Fibroblast of gingiva (primary cell): Measurements from ENCODE around the gene OST4.

Experiments used
- DNase-seq: peaks from one replicate; pipeline ENCODE4 v3.0.0-alpha.2; 2011; ENCODE audit warnings: low read depth

OST4 gene

DNA sequence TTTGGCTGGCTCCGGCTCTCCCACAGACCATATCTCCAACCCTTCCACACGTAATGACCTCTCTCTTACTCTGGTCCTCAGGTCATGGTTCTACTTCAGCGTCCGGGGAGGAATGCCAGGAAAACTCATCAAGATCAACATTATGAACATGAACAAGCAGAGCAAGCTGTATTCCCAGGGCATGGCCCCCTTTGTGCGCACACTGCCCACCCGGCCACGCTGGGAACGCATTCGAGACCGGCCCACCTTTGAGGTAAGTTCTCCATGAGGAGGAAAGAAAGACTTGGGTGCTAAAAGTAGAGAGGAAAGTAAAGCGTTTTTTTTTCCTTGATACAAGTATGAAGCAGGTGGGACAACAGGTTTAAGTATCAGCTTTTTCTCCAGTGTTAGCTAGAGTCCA is 18.1 kb downstream of the OST4 start:
- no peak for DNase-seq

DNA sequence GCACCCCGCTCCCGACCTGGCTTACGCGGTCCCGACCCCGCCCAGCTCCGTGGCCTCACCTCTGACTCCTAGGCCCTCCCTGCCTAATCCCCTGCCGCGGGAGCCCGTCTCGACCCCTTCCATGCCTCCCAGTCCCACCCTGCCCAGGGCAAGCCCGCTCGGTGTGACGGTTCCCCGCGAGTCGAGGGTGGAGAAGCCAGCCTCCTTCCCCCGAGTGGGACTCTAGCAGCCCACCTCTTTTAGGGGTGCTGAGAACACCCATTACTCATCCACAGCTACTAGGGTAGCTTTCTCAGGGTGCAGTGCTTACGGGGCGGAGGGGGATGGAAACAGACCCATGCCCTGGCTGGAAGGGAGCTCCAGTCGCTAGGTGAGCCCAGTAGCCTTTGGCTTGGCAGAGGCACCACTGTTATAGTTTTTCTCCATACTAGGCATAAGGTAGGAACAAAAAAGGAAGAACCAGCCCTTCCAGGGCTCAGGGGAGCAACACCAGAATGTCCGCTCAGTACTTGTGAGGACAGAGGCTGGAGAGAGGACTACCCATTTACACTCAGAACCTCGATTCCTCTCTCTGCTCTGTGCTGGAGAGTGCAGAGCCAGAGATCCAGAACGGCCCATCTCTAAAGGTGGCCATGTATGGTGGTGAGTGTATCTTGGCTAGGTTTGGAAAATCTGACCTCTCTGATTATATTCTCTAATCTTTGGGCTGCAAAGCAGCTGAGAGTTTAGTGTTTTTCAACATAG is 19.4 kb downstream of the OST4 start:
- DNase-seq, result no peak

DNA sequence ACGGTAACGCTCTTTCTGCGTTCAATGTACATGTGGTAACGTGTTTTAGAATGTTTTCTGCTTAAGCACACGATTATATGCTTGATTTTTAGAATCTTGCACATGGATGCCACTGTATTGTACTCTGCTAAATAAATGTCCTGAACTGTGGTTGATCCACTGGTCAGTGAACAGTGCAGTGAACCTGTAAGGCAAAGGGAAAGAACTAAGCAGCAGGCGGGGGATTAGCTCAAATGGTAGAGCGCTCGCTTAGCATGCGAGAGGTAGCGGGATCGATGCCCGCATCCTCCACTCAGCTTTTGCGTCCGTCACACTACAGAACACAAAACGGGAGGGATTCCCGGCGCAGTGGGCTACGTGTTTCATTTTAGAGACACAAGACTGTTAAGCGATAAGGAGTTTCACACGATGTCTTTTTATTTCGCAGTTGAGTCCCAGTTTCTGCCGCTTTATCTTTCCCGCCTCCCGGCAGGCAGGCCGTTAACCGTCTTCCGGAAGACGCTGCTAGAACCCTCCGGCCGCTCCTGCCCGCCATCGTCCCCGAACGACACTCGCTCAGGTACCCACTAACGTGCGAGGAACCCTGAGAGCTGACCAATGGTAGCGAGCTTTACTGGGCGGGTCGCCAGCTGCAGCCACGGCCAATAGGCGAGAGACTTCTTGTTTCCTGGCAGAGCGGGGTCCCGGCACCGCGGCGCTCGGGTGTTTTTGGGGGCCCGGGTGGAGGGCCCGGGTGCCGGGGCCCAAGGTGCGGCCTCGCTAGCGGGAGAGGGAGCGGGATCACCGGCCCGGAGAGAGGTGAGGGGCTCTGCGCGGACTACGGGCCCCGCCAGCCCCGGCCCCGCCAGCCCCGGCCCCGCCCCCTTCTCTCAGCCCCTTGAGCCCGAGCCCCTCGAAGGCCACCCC is 20.2 kb downstream of the OST4 start, which contains the start of gene AGBL5:
Gene AGBL5, plus strand, starts transcription at position 673 of the 906 bp plus-strand sequence. CDS start 1,291 bp downstream, outside the sequence.
- peak; percentile 89 for DNase-seq

DNA sequence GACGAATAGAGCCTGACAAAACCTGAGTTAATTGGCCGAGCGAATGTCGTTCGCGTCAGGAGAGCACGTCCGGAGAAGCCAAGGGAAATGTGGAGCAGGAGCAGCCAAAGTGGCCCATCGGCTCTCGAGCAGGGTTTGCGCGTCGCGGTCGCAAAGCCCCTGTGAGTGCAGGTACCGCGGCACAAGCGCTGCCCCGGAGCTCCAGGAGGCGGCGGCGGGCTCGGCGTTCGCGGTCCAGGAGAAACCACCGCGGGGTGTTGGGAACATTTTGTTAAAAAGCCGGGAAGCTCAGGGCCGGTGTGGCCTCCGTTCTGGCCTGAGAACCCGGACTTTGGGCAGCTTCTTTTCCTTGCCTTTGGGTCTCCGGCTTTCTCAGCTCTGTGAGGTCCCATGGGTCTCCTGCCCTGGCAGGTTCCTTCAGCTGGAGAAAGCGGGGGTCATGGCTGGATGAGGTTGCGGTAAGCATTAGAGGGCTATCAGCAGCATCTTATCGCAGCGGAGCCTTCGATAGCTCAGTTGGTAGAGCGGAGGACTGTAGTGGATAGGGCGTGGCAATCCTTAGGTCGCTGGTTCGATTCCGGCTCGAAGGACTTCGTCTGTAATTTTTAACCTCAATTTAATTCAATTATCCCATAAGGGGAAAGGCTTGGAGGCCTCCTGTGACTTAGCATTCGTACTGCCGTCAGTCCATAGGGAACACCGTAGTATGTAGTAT is 21.0 kb downstream of the OST4 start:
- DNase-seq, result peak; percentile 95

DNA sequence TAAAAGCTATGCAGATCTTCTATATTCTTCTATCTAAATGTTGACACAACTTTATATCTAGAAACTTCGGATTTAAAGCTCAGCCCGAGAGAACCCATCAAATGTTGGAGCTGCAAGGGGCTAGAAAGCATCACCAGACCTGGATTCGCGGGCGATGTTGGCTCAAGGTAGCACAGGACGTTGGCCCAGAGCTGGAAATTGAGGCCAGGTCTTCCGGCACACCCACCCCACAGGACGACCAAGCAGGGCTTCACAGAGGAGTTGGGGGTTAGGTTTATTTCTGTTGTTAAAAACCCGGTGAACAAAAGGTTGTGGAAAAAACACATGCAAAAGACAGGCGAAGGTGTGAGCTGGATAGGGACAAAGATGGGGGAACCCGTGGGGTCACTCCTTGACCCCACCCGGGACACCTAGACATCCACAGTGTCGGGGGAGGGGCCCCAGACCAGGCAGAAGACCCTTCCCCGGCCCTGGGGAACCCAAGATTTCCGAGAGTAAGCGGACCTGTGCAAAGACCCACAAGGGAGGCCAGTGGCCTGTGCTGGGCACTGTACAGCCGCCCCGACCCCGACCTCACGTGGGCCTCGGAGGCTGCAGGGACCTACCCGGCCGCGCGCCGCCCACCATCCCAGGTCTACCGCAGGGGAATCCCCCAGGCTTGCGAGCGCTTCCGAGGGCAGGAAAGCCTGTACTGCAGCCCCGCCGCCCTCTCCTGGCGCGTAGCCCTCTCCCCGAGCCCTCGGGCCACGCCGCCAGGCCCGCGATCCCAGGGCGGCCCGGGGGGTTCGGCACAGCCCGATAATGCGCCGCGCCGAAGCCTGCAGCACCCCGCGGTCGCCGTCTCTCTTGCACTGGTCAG is 21.8 kb downstream of the OST4 start:
- no peak for DNase-seq

DNA sequence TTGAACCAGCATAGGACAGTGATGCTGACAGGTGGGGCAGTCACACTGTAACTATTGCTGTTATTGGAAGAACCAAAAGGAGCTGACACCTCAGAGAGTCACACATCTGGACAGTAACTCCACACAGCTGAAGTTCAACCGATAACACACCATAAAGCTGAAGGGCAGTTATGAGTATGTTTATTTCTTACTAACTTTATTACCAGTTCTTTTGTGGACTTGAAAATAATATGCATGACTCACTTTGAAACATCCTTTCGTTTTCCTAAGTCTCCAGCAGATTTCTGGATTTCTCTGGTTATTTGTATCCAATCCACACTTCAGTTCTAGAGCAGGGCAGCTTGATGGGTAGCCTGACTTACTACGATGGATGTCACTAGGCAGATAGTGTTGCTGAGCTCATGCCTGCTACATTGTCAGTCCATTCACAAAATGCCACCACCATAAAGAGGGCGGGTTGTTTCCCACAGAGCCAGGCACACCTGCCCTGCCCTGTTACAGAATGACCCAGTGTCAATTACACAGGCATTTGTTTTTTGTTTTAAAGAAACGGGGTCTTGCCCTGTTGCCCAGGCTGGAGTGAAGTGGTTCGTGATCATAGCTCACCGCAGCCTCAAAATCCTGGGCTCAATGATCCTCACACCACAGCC is 28.3 kb downstream of the OST4 start:
- no peak for DNase-seq

DNA sequence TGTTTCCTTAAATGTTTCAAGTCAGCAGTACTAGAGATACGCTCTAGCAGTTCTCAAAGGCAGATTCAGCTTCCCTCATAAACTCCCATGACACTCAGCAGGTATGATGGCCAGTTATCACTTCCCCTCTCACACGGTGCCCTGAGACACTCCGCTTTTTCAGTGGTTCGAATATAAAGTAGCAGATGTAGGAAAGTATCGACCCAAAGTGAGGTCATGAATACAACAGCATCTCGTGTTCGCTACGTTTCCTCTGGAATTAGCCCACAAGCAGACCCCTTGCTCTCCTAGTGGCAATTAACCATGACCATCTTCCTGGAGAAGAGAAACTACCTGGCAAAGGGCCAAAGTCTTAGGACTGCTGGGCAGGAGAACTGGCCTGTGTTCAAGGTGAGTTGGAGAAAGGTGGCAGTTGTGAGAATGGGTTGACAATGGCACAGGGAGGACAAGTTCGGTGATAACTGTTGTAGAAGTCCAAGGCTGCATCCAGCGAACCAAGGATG is 29.2 kb downstream of the OST4 start:
- no peak for DNase-seq

DNA sequence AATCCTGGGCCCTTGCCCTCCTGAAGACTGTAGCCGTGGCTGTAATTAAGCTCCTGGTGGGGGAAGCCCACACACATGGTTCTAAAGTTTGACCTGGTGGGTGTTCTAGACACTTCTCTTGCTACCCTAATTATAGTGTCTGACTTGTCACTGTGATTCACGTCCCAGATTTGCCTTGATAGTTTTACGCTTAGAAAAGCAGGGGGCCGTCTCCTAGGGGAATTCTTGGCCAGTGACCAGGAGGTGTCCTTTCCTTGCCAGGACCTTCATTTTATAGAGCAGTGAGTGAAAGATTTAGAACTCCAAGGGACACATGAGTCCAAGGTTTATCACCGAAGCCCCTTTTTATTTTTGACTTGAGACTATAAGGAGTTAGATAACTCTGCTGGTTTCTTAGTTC is 29.7 kb downstream of the OST4 start:
- no peak for DNase-seq

DNA sequence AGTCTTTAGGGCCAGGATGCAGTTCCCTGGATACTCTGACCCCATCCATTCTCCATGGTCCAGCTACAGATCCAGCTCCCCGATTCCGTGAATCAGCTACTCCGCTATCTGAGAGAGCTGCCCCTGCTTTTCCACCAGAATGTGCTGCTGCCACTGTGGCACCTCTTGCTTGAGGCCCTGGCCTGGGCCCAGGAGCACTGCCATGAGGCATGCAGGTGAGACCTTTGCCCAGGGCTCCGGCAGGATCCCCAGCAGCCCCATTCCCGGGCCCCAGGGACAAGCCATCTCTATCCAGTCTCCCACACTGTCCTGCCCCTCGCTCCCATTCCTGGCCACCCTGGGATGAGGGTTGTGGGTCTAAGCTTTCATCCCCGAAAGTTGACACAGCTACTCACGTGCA is 31.2 kb downstream of the OST4 start:
- DNase-seq, result no peak

DNA sequence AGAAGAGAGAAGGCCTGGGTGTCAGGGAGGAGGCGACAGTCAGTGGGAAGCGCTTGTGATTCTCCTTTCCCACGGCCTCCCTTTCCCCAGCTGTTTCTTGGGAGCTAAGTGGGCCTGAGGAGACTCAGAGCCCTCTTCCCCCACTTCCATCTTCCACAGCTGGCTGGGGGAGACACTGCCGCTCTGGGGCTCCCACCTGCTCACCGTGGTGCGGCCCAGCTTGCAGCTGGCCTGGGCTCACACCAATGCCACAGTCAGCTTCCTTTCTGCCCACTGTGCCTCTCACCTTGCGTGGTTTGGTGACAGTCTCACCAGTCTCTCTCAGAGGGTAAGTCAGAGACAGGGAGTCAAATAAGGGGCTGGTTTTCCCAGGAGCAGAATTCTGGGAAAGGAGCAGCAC is 31.6 kb downstream of the OST4 start:
- no peak for DNase-seq

DNA sequence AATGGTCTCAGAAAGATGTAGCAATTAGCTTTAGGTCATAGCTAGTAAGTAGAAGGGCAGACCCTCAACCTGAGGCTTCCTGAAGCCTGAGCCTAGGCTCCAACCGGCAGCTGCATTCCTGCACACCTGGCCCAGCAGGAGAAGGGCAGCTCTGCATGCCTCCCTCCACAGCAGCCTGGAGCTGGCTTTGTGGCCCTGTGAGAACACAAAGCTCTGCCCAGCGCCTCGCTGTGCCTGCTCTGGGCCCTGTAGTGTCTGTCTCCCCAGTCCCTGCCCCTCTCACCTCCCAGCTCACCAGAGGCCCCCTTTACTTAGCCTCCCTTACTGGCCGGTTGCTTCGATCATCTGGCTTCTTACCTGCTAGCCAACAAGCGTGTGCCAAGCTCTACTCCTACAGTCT is 32.0 kb downstream of the OST4 start:
- DNase-seq, result no peak

DNA sequence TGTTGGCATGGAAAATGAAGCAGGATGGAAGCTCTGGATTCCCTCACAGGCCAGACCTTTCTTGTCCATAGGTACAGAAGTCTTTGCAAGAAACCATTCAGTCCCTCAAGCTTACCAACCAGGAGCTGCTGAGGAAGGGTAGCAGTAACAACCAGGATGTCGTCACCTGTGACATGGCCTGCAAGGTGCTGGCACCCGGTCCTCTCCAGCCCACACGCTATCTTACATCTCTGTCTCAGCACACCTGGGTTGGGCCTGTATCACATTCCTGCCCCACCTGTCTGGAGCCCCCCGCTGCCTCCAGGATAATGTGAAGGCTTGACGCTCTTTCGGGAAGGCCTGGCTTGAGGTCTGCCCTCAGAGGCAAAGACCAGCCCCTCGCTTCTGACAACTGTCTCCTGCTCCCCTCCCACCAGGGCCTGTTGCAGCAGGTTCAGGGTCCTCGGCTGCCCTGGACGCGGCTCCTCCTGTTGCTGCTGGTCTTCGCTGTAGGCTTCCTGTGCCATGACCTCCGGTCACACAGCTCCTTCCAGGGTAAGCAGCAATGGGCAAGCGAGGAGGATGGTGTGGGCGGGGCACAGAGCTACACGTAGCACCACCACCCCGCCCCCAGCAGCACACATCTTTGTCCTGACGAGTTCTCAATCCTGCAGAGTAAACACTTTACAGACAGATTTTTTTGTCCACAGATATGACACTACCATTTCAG is 32.7 kb downstream of the OST4 start:
- no peak for DNase-seq

DNA sequence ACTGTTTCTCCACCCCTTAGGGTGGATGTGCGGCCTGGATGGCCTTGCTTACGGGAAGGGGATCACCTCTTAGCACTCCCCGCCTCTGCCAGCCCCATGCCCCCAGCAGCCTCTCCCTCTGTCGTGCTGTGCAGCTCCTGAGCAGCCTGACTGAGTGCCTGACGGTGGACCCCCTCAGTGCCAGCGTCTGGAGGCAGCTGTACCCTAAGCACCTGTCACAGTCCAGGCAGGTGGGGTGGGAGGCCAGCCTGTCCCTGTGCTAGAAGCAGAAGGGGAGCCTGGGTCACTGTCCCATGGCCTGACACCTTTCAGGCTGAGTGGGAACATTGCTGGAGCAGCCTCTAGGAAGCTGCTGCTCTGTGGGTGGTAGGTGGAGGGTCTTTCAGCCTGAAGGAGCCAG is 33.4 kb downstream of the OST4 start:
- no peak for DNase-seq

DNA sequence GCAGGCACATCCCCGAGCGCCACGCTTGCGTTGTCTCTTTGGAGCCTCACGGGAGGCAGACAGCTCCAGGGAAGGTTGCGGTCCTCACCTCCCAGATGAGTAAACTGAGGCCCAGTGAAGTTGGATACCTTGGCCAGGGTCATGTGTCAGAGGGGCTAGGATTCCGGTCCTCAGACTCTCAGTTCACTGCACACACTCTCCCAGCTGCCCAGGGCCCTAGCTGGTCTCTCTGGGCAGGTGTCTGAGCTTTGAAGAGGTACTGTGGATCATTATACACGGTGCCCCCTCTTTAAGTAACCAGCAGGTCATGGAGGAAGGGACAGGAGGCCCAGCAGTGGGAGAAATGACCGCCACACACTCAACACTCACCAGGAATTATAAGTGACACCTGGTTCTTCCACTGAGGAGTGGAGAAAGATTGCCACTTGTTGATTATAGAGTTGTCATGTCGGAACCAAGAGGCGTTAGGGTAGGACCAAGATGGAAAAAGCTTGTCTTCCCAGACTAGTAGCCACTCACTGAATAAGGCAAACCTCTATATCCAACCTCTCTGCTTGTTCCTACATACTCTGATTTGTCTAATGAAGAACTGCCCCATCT is 38.1 kb downstream of the OST4 start:
- DNase-seq, result no peak

DNA sequence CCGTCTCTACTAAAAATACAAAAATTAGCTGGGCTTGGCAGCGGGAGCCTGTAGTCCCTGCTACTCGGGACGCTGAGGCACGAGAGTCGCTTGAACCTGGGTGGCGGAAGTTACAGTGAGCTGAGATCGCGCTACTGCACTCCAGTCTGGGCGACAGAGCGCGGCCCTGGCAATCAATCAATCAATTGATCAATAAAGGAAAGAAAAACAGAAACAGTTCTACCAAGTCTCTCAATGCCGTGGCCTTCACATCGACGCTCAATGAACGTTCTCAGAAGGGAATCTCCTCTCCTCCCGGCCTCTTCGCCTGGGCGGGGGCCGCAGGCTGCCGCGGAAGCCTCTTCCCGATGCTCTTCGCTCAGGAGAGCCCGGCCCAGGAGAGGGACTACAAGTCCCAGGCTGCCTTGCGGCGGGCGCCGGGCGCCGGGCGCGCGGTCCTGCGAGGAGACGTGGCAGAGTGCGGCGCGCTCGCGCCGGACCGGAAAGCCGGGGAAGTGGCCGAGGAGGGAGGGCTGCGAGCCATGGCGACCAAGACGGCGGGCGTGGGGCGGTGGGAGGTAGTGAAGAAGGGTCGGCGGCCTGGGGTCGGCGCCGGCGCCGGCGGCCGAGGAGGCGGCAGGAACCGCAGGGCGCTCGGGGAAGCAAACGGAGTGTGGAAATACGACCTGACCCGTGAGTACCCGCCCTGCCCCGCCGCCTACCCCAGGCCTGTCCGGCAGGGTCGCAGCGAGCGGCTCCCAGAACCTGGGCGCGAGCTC is 38.8 kb downstream of the OST4 start, which contains the start of gene TMEM214:
Gene TMEM214, plus strand, starts transcription at position 471 of the 758 bp plus-strand sequence. Its CDS starts 51 bp downstream, at position 522.
- DNase-seq, result peak; percentile 88

DNA sequence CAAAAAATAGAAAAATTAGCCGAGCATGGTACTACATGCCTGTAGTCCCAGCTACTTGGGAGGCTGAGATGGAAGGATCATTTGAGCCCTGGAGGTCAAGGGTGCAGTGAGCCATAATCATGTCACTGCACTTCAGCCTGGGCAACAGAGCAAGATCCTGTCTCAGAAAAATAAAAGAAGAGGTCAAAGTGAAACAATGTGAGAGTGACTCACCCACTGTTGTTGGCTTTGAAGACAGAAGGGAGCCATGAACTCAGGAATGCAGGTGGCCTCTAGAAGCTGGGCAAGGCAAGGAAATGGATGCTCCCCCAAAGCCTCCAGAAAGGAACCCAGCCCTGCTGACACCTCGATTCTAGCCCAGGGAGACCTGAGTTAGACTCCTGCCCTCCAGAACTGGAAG is 42.4 kb downstream of the OST4 start:
- DNase-seq, result no peak

DNA sequence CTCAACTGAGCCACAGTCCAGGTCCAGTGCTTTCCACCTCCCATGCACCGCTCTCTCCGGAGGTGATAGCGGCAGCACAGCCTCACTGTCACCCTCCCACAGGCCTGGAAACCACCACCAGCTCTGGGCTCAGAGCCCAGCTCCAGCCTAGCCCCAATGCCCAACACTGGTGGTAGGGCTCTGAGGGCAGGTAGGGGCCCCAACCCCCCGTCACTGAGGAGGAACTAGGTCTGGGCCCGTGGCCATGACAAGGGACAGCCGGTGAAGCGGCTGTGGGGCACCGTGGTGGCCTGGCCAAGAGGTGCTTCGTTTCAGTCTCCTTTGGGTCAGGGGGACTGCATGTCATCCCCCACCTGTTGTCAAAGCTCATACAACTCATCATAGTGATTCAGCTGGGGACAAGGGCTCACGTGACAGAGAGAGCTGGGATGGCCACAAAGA is 44.2 kb downstream of the OST4 start:
- no peak for DNase-seq
